Measurements from ENCODE around the gene LAMA4.
"Not testable (repeated sequence)": the region's sequence is repeated elsewhere in the genome, so short reads cannot be mapped to it uniquely, and the experiment has no call there.

Gene LAMA4

GRCh38 chr6:112209131-112209530 lies 45.2 kb downstream of the LAMA4 start:
- DNase-seq (ENCODE audit: low spot score), result no peak

GRCh38 chr6:112207776-112208175 lies 46.6 kb downstream of the LAMA4 start:
- DNase-seq (ENCODE audit: low spot score), result no peak

- DNase-seq (ENCODE audit: low spot score), result no peak
Observed at GRCh38 chr6:112207131-112207530, 47.2 kb downstream of the LAMA4 start.

GRCh38 chr6:112206110-112206458 lies 48.3 kb downstream of the LAMA4 start:
- DNase-seq (ENCODE audit: low spot score), result no peak

GRCh38 chr6:112205427-112206109 lies 48.8 kb downstream of the LAMA4 start:
- no peak for DNase-seq (ENCODE audit: low spot score)

- DNase-seq (ENCODE audit: low spot score), result no peak
Observed at GRCh38 chr6:112204350-112204706, 50.0 kb downstream of the LAMA4 start.

GRCh38 chr6:112203577-112204349 lies 50.6 kb downstream of the LAMA4 start:
- peak; percentile 39 for DNase-seq (ENCODE audit: low spot score)

GRCh38 chr6:112202639-112203341 lies 51.6 kb downstream of the LAMA4 start:
- peak; percentile 21 for DNase-seq (ENCODE audit: low spot score)

GRCh38 chr6:112200185-112200914 lies 54.0 kb downstream of the LAMA4 start:
- not testable (repeated sequence) for DNase-seq (ENCODE audit: low spot score)

GRCh38 chr6:112199001-112199403 lies 55.4 kb downstream of the LAMA4 start:
- no peak for DNase-seq (ENCODE audit: low spot score)

- DNase-seq (ENCODE audit: low spot score), result no peak
Observed at GRCh38 chr6:112198582-112198981, 55.8 kb downstream of the LAMA4 start.

GRCh38 chr6:112197636-112198035 lies 56.7 kb downstream of the LAMA4 start:
- no peak for DNase-seq (ENCODE audit: low spot score)

- DNase-seq (ENCODE audit: low spot score), result no peak
Observed at GRCh38 chr6:112196306-112196705, 58.1 kb downstream of the LAMA4 start.

- no peak for DNase-seq (ENCODE audit: low spot score)
Observed at GRCh38 chr6:112195166-112195565, 59.2 kb downstream of the LAMA4 start.

- no peak for DNase-seq (ENCODE audit: low spot score)
Observed at GRCh38 chr6:112194511-112194910, 59.9 kb downstream of the LAMA4 start.

GRCh38 chr6:112193535-112194051 lies 60.8 kb downstream of the LAMA4 start:
- DNase-seq (ENCODE audit: low spot score), result no peak

GRCh38 chr6:112193117-112193516 lies 61.2 kb downstream of the LAMA4 start:
- no peak for DNase-seq (ENCODE audit: low spot score)

GRCh38 chr6:112191509-112192020 lies 62.8 kb downstream of the LAMA4 start:
- DNase-seq (ENCODE audit: low spot score), result no peak

GRCh38 chr6:112190164-112190563 lies 64.2 kb downstream of the LAMA4 start:
- DNase-seq (ENCODE audit: low spot score), result no peak

GRCh38 chr6:112189494-112189893 lies 64.9 kb downstream of the LAMA4 start:
- peak; percentile 17 for DNase-seq (ENCODE audit: low spot score)

GRCh38 chr6:112188906-112189305 lies 65.5 kb downstream of the LAMA4 start:
- peak; percentile 16 for DNase-seq (ENCODE audit: low spot score)

GRCh38 chr6:112187736-112188135 lies 66.6 kb downstream of the LAMA4 start:
- DNase-seq (ENCODE audit: low spot score), result no peak

Data from AG20443 (cell line).